Coronary artery (tissue), 2 donors: ENCODE measurements around the gene ZNF680.

Experiments
- DNase-seq: peaks from one replicate; pipeline ENCODE4 v3.0.0-alpha.2; 2017; ENCODE audit warnings: low spot score
- H3K27ac ChIP-seq, 2 donors: fragments of 200-600 bp; sonication (generic); one replicate each; pipeline ENCODE4 v1.5.1; 2016 to 2019
- H3K4me3 ChIP-seq: fragments of 200-600 bp; sonication (generic); 2 replicates; pipeline ENCODE4 v1.5.1; 2016; ENCODE audit warnings: mild to moderate bottlenecking, moderate library complexity
- CTCF ChIP-seq: fragments of 200-600 bp; sonication (generic); IDR thresholded peaks from one replicate; pipeline ENCODE4 v1.5.1; 2019; ENCODE audit warnings: antibody characterized with exemption

Gene ZNF680

GRCh38 chr7:64485623-64486022, 77.2 kb downstream of the ZNF680 start:
- H3K4me3 ChIP-seq = no peak overlapping the region
- no peak overlapping the region for H3K27ac ChIP-seq
- DNase-seq = no peak
- TF ChIP-seq CTCF = no peak
